ENCODE measurements around the gene GNG5.
A peak's percentile ranks its signal among the peaks of the same experiment; 100 is the strongest.

GRCh38 chr1:84504580-84505492 lies 1.5 kb downstream of the GNG5 start:
- TF ChIP-seq CTCF (IDR thresholded peaks at IDR 0.05 in 2 of 3, conservative IDR thresholded peaks at IDR 0.05 in 1 of 3; ENCODE audit: borderline replicate concordance in 1 of 3, insufficient read depth in 1 of 3, low read depth in 2 of 3, low read length in 2 of 3): no peak
- TF ChIP-seq REST (IDR thresholded peaks at IDR 0.05; ENCODE audit: low read depth): no peak
- TF ChIP-seq MAX (IDR thresholded peaks at IDR 0.05): no peak
- TF ChIP-seq EZH2phosphoT487 (IDR thresholded peaks at IDR 0.05; ENCODE audit: borderline replicate concordance): no peak
- TF ChIP-seq EGR1 (IDR thresholded peaks at IDR 0.05; ENCODE audit: low read depth): no peak
- TF ChIP-seq SP1 (IDR thresholded peaks at IDR 0.05; ENCODE audit: low read depth): peak; percentile 15; the same call in 1 of the 2 replicates
- TF ChIP-seq ZFX (IDR thresholded peaks at IDR 0.05): no peak
- no peak for TF ChIP-seq POLR2A (IDR thresholded peaks at IDR 0.05; ENCODE audit: borderline replicate concordance, extremely low read depth, insufficient read depth, insufficient read length)
- TF ChIP-seq SIN3A (IDR thresholded peaks at IDR 0.05; ENCODE audit: low read depth): no peak
- TF ChIP-seq EZH2 (IDR thresholded peaks at IDR 0.05): no peak
- TF ChIP-seq RAD21 (IDR thresholded peaks at IDR 0.05; ENCODE audit: low read depth): no peak
